SU-DHL-6 (cell line): ENCODE measurements around the gene CNTF.

Source experiments
- CTCF ChIP-seq: fragments of 200-600 bp; sonication (generic); IDR thresholded peaks from one replicate; pipeline ENCODE4 v1.5.1; 2017; ENCODE audit warnings: antibody characterized with exemption, mild to moderate bottlenecking, low read length, moderate library complexity; ENCODE audit not compliant: insufficient read depth, poor library complexity, severe bottlenecking
- EZH2phosphoT487 ChIP-seq: fragments of 200-600 bp; sonication (generic), shearing (Covaris generic); conservative IDR thresholded peaks from 2 replicates; pipeline ENCODE4 v1.6.1; 2018; ENCODE audit warnings: mild to moderate bottlenecking, antibody characterized with exemption, low read length, moderate library complexity, mixed read lengths

- TF ChIP-seq CTCF (no peak), EZH2phosphoT487 (no peak)
Observed at GRCh38 chr11:58647141-58647699, 24.8 kb downstream of the CNTF start.
